Measurements from ENCODE around the gene ADCK1. TPM values are rescaled to one million over a fixed set of nuclear protein-coding genes. Genes with fewer than 3 reads are reported as not detected.

The ADCK1 gene
- total and polyA plus RNA-seq, 2 experiments from 2014 or later, result 6.7 to 11.2 TPM

GRCh38 chr14:77964586-77964985, 164.7 kb downstream of the ADCK1 start:
- no peak overlapping the region for H3K4me2 ChIP-seq
- TF ChIP-seq CTCF (conservative IDR thresholded peaks at IDR 0.05; ENCODE audit: low read depth in 2 of 2), result no peak
- TF ChIP-seq JUNB (IDR thresholded peaks at IDR 0.05; ENCODE audit: unreplicated experiment), result no peak
- TF ChIP-seq CREB1 (CRISPR knock-in tag; IDR thresholded peaks at IDR 0.05; ENCODE audit: low read depth), result no peak
- no peak for TF ChIP-seq EZH2phosphoT487 (IDR thresholded peaks at IDR 0.05; ENCODE audit: unreplicated experiment)
- no peak for TF ChIP-seq ZNF331 (CRISPR knock-in tag; IDR thresholded peaks at IDR 0.05; ENCODE audit: low read depth)
- TF ChIP-seq EZH2 (IDR thresholded peaks at IDR 0.05; ENCODE audit: low read depth, unreplicated experiment), result no peak
- TF ChIP-seq POLR2AphosphoS5 (IDR thresholded peaks at IDR 0.05; ENCODE audit: low read depth), result no peak
- TF ChIP-seq ZNF462 (CRISPR knock-in tag; IDR thresholded peaks at IDR 0.05), result no peak
- no peak for TF ChIP-seq NANOG (IDR thresholded peaks at IDR 0.05; ENCODE audit: borderline replicate concordance)
- TF ChIP-seq ETS1 (IDR thresholded peaks at IDR 0.05), result no peak
- TF ChIP-seq ZNF114 (CRISPR knock-in tag; IDR thresholded peaks at IDR 0.05), result no peak
- TF ChIP-seq STAT1 (IDR thresholded peaks at IDR 0.05; ENCODE audit: unreplicated experiment), result no peak
- no peak for TF ChIP-seq REST (IDR thresholded peaks at IDR 0.05; ENCODE audit: unreplicated experiment)
- Mint-ChIP-seq H3K27ac (no peak overlapping the region), H3K9me3 (peaks cover 5% of the 10 kb centered on the region), H3K4me3 (no peak overlapping the region), H3K4me1 (peaks cover 3% of the 10 kb centered on the region; the same call in 2 of the 3 replicates), H3K36me3 (ENCODE audit: low read depth) (no peaks in the 10 kb centered on the region), H3K27me3 (ENCODE audit: insufficient read depth, low read depth, poor library complexity) (peaks cover 9% of the 10 kb centered on the region)
- H3K4me1 ChIP-seq (ENCODE audit: insufficient read depth), result no peaks in the 10 kb centered on the region
- no peak overlapping the region for H3K27ac ChIP-seq (ENCODE audit: low read depth)
- H3K4me3 ChIP-seq, result no peak overlapping the region
- no peaks in the 10 kb centered on the region for H3K79me2 ChIP-seq (replicated peaks; ENCODE audit: insufficient read depth)
- H3K9me2 ChIP-seq (ENCODE audit: insufficient read depth), result no peaks in the 10 kb centered on the region; the same call in 1 of the 2 replicates
- no peaks in the 10 kb centered on the region for H3F3A ChIP-seq (replicated peaks; ENCODE audit: low read depth)
- no peak for ATAC-seq
- no peaks in the 10 kb centered on the region for H3K36me3 ChIP-seq (ENCODE audit: insufficient read depth)
- no peaks in the 10 kb centered on the region for H4K20me1 ChIP-seq (replicated peaks; ENCODE audit: insufficient read depth)
- DNase-seq (ENCODE audit: low spot score), result no peak
- H2AFZ ChIP-seq, result no peak overlapping the region
- peaks cover 18% of the 10 kb centered on the region; the same call in 1 of the 2 replicates for H3K27me3 ChIP-seq (ENCODE audit: insufficient read depth)
